T-cell (primary cell): Measurements from ENCODE around the gene DCPS. TPM values are rescaled to one million over a fixed set of nuclear protein-coding genes. Genes with fewer than 3 reads are reported as not detected.
"Not testable (repeated sequence)": the region's sequence is repeated elsewhere in the genome, so short reads cannot be mapped to it uniquely, and the experiment has no call there.

Experiments
- ATAC-seq, 4 experiments: fragments of 200-7000 bp in 3 of 4; fragments of 150-1000 bp in 1 of 4; cut with Tn5 transposase; replicated peaks in 1 of 4; 1 replicate in 3 of 4; 2 replicates in 1 of 4; pipeline ENCODE4 v1.10.0; 2021; ENCODE audit warnings: moderate library complexity in 3 of 4, mild to moderate bottlenecking in 2 of 4, moderate number of reproducible peaks in 1 of 4
- CTCF ChIA-PET, 2 donors: fragments of 300-600 bp; sonication (Branson Sonifier 250); formaldehyde crosslinking; loops; one replicate each; lab custom pipeline; 2022; ENCODE audit warnings: antibody characterized with exemption in 2 of 2; lab: Charles Lee
- POLR2A ChIA-PET, 2 donors: fragments of 300-600 bp; sonication (Branson Sonifier 250); formaldehyde crosslinking; loops; one replicate each; lab custom pipeline; 2022; ENCODE audit warnings: antibody characterized with exemption in 2 of 2; lab: Charles Lee
- DNase-seq, 35 experiments: peaks; one replicate each; pipeline versions ENCODE4 v3.0.0 to v3.0.0-alpha.2; 2013 to 2023
- H3K27ac ChIP-seq: one replicate; pipeline ENCODE4 v1.5.1; 2013; ENCODE audit warnings: low read length
- H3K27me3 ChIP-seq, 2 experiments: replicated peaks in 1 of 2; 1 replicate in 1 of 2; 2 replicates in 1 of 2; pipeline versions ENCODE4 v1.6.1 to v1.7.0; 2013; ENCODE audit warnings: low read length in 1 of 2, mixed read lengths in 1 of 2; ENCODE audit not compliant: control insufficient read depth in 2 of 2, insufficient read depth in 2 of 2; ENCODE audit errors: extremely low read depth in 1 of 2
- H3K36me3 ChIP-seq, 2 donors: 1 replicate in 1 of 2; 2 replicates in 1 of 2; pipeline versions ENCODE4 v1.6.1 to v1.7.0; 2013; ENCODE audit warnings: low read length in 1 of 2; ENCODE audit not compliant: control insufficient read depth in 2 of 2, insufficient read depth in 1 of 2; ENCODE audit errors: extremely low read depth in 1 of 2
- H3K4me1 ChIP-seq, 2 experiments: 1 replicate in 1 of 2; 2 replicates in 1 of 2; pipeline versions ENCODE4 v1.6.1 to v1.7.0; 2013; ENCODE audit warnings: low read length in 2 of 2, mixed read lengths in 1 of 2; ENCODE audit not compliant: insufficient read depth in 2 of 2, control insufficient read depth in 1 of 2; ENCODE audit errors: extremely low read depth in 1 of 2
- H3K4me3 ChIP-seq, 2 donors: 1 replicate in 1 of 2; 2 replicates in 1 of 2; pipeline versions ENCODE4 v1.5.1 to v1.7.0; 2013; ENCODE audit warnings: mild to moderate bottlenecking in 2 of 2, low read length in 1 of 2, moderate library complexity in 1 of 2; ENCODE audit not compliant: control insufficient read depth in 1 of 2; ENCODE audit errors: extremely low read depth in 1 of 2
- H3K9me3 ChIP-seq: 2 replicates; pipeline ENCODE4 v1.7.0; 2013
- H3K27ac Mint-ChIP-seq, 2 donors: one replicate each; pipeline ENCODE4 v1.8.0; 2020 to 2021; ENCODE audit warnings: mild to moderate bottlenecking in 2 of 2, mixed read lengths in 2 of 2
- H3K27me3 Mint-ChIP-seq, 2 donors: one replicate each; pipeline ENCODE4 v1.8.0; 2021 to 2022; ENCODE audit warnings: mixed read lengths in 2 of 2
- H3K36me3 Mint-ChIP-seq: one replicate; pipeline ENCODE4 v1.8.0; 2021; ENCODE audit warnings: mixed read lengths
- H3K4me1 Mint-ChIP-seq, 3 donors: one replicate each; pipeline ENCODE4 v1.8.0; 2020 to 2022; ENCODE audit warnings: mixed read lengths in 3 of 3, mild to moderate bottlenecking in 1 of 3
- H3K4me3 Mint-ChIP-seq, 3 donors: one replicate each; pipeline ENCODE4 v1.8.0; 2020 to 2022; ENCODE audit warnings: mild to moderate bottlenecking in 3 of 3, mixed read lengths in 3 of 3, moderate library complexity in 3 of 3
- H3K9me3 Mint-ChIP-seq, 3 donors: one replicate each; pipeline ENCODE4 v1.8.0; 2020 to 2022; ENCODE audit warnings: mixed read lengths in 3 of 3
- WGBS: methylation state at CpG from one replicate; pipeline ENCODE4 v1.1.5; 2013; ENCODE audit warnings: missing lambda C conversion rate; ENCODE audit not compliant: insufficient coverage; 5-methylcytosine and 5-hydroxymethylcytosine counted together
- total RNA-seq, 35 experiments: library from RNA in 6 of 35; stranded (reverse) in 6 of 35; fragments of 120-200 nt in 1 of 35; gene quantifications; one replicate each; pipeline versions ENCODE4 v1.2.1 to v1.2.4 and lab custom pipeline; 2013 to 2026

The DCPS gene
- total RNA-seq, 5 donors from 2014 or later (not counting 1 experiment from before 2014, with no cell fraction given): 12.4 to 23.7 (median 19.8) TPM

- DNase-seq (no peak), ATAC-seq (no peak)
- WGBS: 80% methylated on average over 1 of the region's 4 CpGs
- Histone ChIP-seq H3K27me3 (no peaks in the 10 kb centered on the region), H3K9me3 (no peaks in the 10 kb centered on the region), H3K4me1 (peaks cover 10 to 40% of the 10 kb centered on the region in 2 experiments), H3K27ac (no peak overlapping the region), H3K36me3 (peaks cover 0 to 35% of the 10 kb centered on the region in 2 donors), H3K4me3 (no peak overlapping the region)
- Mint-ChIP-seq H3K4me3 (no peak overlapping the region), H3K4me1 (peaks cover 38 to 48% (median 42%) of the 10 kb centered on the region in 3 donors), H3K9me3 (no peaks in the 10 kb centered on the region), H3K27ac (no peak overlapping the region), H3K36me3 (peaks cover 35% of the 10 kb centered on the region), H3K27me3 (no peaks in the 10 kb centered on the region)
- ChIA-PET CTCF (no interaction called here), POLR2A (interaction anchor here (0.5 to 0.6 kb wide), 2 partner anchors 51 to 269 kb away, joined by 6 read pairs; no protein-coding TSS in a partner anchor)
Observed at GRCh38 chr11:126308271-126308671, 4.4 kb downstream of the DCPS start.

- DNase-seq, H3K4me3 ChIP-seq, H3K27ac Mint-ChIP-seq, H3K9me3 ChIP-seq, POLR2A ChIA-PET, H3K27me3 ChIP-seq, H3K9me3 Mint-ChIP-seq, ATAC-seq, H3K27ac ChIP-seq, H3K27me3 Mint-ChIP-seq, H3K4me3 Mint-ChIP-seq: not testable (repeated sequence)
- Histone ChIP-seq H3K4me1 (peaks cover 7 to 36% of the 10 kb centered on the region in 2 experiments), H3K36me3 (peaks cover 0 to 35% of the 10 kb centered on the region in 2 donors)
- CTCF ChIA-PET: interaction anchor here in 1 of 2 donors (1.7 kb wide), 1 partner anchor 9 kb away, joined by 3 read pairs; no protein-coding TSS in a partner anchor
- H3K36me3 Mint-ChIP-seq: peaks cover 38% of the 10 kb centered on the region
- H3K4me1 Mint-ChIP-seq: peaks cover 34 to 44% (median 42%) of the 10 kb centered on the region in 3 donors
- WGBS: 95% methylated on average over 2 of the region's 4 CpGs
Observed at GRCh38 chr11:126308771-126309170, 4.9 kb downstream of the DCPS start.

- Mint-ChIP-seq H3K9me3 (no peaks in the 10 kb centered on the region), H3K27me3 (no peaks in the 10 kb centered on the region), H3K4me3 (no peak overlapping the region), H3K4me1 (peaks cover 26 to 39% (median 28%) of the 10 kb centered on the region in 3 donors), H3K36me3 (peaks cover 47% of the 10 kb centered on the region), H3K27ac (peak overlapping the region; percentile 16 to 61)
- ChIA-PET CTCF (interaction anchor here (0.6 to 3.0 kb wide), 8 partner anchors 7 to 170 kb away, joined by 3 to 13 read pairs (median 4); no protein-coding TSS in a partner anchor), POLR2A (interaction anchor here in 1 of 2 donors (0.6 kb wide), 1 partner anchor 27 kb away, joined by 3 read pairs; no protein-coding TSS in a partner anchor)
- WGBS: 87% methylated on average over 10 of the region's 12 CpGs
- H3K27me3 ChIP-seq: no peaks in the 10 kb centered on the region
- no peaks in the 10 kb centered on the region for H3K9me3 ChIP-seq
- H3K4me1 ChIP-seq: peaks cover 0 to 24% of the 10 kb centered on the region in 2 experiments
- H3K4me3 ChIP-seq: no peak overlapping the region
- H3K36me3 ChIP-seq: peaks cover 0 to 44% of the 10 kb centered on the region in 2 donors
- peak; percentile 71 to 79 (median 77) for ATAC-seq
- no peak overlapping the region for H3K27ac ChIP-seq
- peak in 27 of 35 experiments; percentile 19 to 71 (median 38) for DNase-seq
Observed at GRCh38 chr11:126310200-126310991, 6.5 kb downstream of the DCPS start.

- Histone ChIP-seq H3K27me3 (no peaks in the 10 kb centered on the region), H3K9me3 (no peaks in the 10 kb centered on the region), H3K4me1 (peaks cover 0 to 18% of the 10 kb centered on the region in 2 experiments), H3K27ac (no peak overlapping the region), H3K4me3 (no peak overlapping the region), H3K36me3 (peaks cover 0 to 44% of the 10 kb centered on the region in 2 donors)
- DNase-seq (no peak), ATAC-seq (no peak)
- no peak overlapping the region for H3K4me3 Mint-ChIP-seq
- H3K27ac Mint-ChIP-seq: peak overlapping the region in 1 of 2 donors; percentile 61
- ChIA-PET POLR2A (interaction anchor here in 1 of 2 donors (0.6 kb wide), 1 partner anchor 28 kb away, joined by 3 read pairs; no protein-coding TSS in a partner anchor), CTCF (interaction anchor here (0.6 to 3.0 kb wide), 6 partner anchors 8 to 170 kb away, joined by 3 to 13 read pairs (median 6); no protein-coding TSS in a partner anchor)
- no peaks in the 10 kb centered on the region for H3K27me3 Mint-ChIP-seq
- peaks cover 48% of the 10 kb centered on the region for H3K36me3 Mint-ChIP-seq
- H3K9me3 Mint-ChIP-seq: peaks cover 0 to 2% (median under 1%) of the 10 kb centered on the region in 3 donors
- peaks cover 21 to 34% (median 23%) of the 10 kb centered on the region in 3 donors for H3K4me1 Mint-ChIP-seq
- 86% methylated on average over 4 of the region's 6 CpGs for WGBS
Observed at GRCh38 chr11:126310992-126311310, 7.1 kb downstream of the DCPS start.

- ChIA-PET POLR2A (interaction anchor here in 1 of 2 donors (0.6 kb wide), 1 partner anchor 28 kb away, joined by 3 read pairs; no protein-coding TSS in a partner anchor), CTCF (interaction anchor here (0.9 to 3.0 kb wide), 5 partner anchors 12 to 169 kb away, joined by 4 to 13 read pairs (median 4); partner anchors contain the start of gene ST3GAL4 (in 1 of the 2))
- Histone ChIP-seq H3K4me3 (no peak overlapping the region), H3K27me3 (no peaks in the 10 kb centered on the region), H3K27ac (no peak overlapping the region), H3K36me3 (peaks cover 0 to 40% of the 10 kb centered on the region in 2 donors), H3K4me1 (peaks cover 0 to 11% of the 10 kb centered on the region in 2 experiments), H3K9me3 (no peaks in the 10 kb centered on the region)
- peak overlapping the region in 1 of 2 donors; percentile 42 for H3K27ac Mint-ChIP-seq
- peaks cover 0 to 7% (median 4%) of the 10 kb centered on the region in 3 donors for H3K9me3 Mint-ChIP-seq
- WGBS: 97% methylated on average over 8 of the region's 14 CpGs
- H3K27me3 Mint-ChIP-seq: no peaks in the 10 kb centered on the region
- H3K4me3 Mint-ChIP-seq: no peak overlapping the region
- ATAC-seq: no peak
- H3K4me1 Mint-ChIP-seq: peaks cover 21 to 36% (median 21%) of the 10 kb centered on the region in 3 donors
- DNase-seq: peak in 1 of 35 experiments; percentile 17
- peaks cover 53% of the 10 kb centered on the region for H3K36me3 Mint-ChIP-seq
Observed at GRCh38 chr11:126311401-126312291, 7.8 kb downstream of the DCPS start.
